NCI-H2196 treated with DMSO at 0.1 percent for 48 hours (cell line): ENCODE results near the gene AFF3.
"Not testable (repeated sequence)": the region's sequence is repeated elsewhere in the genome, so short reads cannot be mapped to it uniquely, and the experiment has no call there.

Experiments used
- DNase-seq: peaks from one replicate; lab custom pipeline; 2025; ENCODE audit not compliant: unreplicated experiment; lab: John Stamatoyannopoulos, UW

The AFF3 gene

GRCh38 chr2:99775585-99775984, 366.8 kb downstream of the AFF3 start:
- no peak for DNase-seq

GRCh38 chr2:99773642-99774041, 368.7 kb downstream of the AFF3 start:
- DNase-seq, result not testable (repeated sequence)

GRCh38 chr2:99772591-99773331, 369.6 kb downstream of the AFF3 start:
- no peak for DNase-seq

- no peak for DNase-seq
Observed at GRCh38 chr2:99771681-99772333, 370.6 kb downstream of the AFF3 start.

GRCh38 chr2:99770876-99771275, 371.5 kb downstream of the AFF3 start:
- no peak for DNase-seq

GRCh38 chr2:99765731-99766318, 376.6 kb downstream of the AFF3 start:
- no peak for DNase-seq

- no peak for DNase-seq
Observed at GRCh38 chr2:99763764-99764163, 378.6 kb downstream of the AFF3 start.

GRCh38 chr2:99762714-99763113, 379.7 kb downstream of the AFF3 start:
- no peak for DNase-seq

- DNase-seq, result no peak
Observed at GRCh38 chr2:99757611-99758114, 384.7 kb downstream of the AFF3 start.

- DNase-seq, result no peak
Observed at GRCh38 chr2:99756059-99756458, 386.3 kb downstream of the AFF3 start.

GRCh38 chr2:99754210-99754609, 388.2 kb downstream of the AFF3 start:
- DNase-seq, result no peak

GRCh38 chr2:99753505-99753904, 388.9 kb downstream of the AFF3 start:
- DNase-seq, result no peak

GRCh38 chr2:99748344-99748743, 394.0 kb downstream of the AFF3 start:
- no peak for DNase-seq

GRCh38 chr2:99747842-99748241, 394.5 kb downstream of the AFF3 start:
- no peak for DNase-seq

GRCh38 chr2:99743146-99743545, 399.2 kb downstream of the AFF3 start:
- DNase-seq, result no peak

GRCh38 chr2:99737537-99737936, 404.9 kb downstream of the AFF3 start:
- no peak for DNase-seq

GRCh38 chr2:99735753-99736152, 406.6 kb downstream of the AFF3 start:
- no peak for DNase-seq

GRCh38 chr2:99735314-99735713, 407.1 kb downstream of the AFF3 start:
- not testable (repeated sequence) for DNase-seq

GRCh38 chr2:99734236-99734635, 408.2 kb downstream of the AFF3 start:
- no peak for DNase-seq

GRCh38 chr2:99729104-99730025, 413.0 kb downstream of the AFF3 start:
- no peak for DNase-seq

GRCh38 chr2:99728166-99728565, 414.2 kb downstream of the AFF3 start:
- DNase-seq, result no peak
